Embryonic facial prominence (tissue), 1 donor: ENCODE measurements around the gene KLHL29.

Source experiments
- DNase-seq: peaks from one replicate; pipeline ENCODE4 v3.0.0-alpha.2; 2016; ENCODE audit errors: extremely low spot score

Gene KLHL29

GRCh38 chr2:23694058-23695045, 309.4 kb downstream of the KLHL29 start:
- no peak for DNase-seq

- DNase-seq, result no peak
Observed at GRCh38 chr2:23695214-23695889, 310.4 kb downstream of the KLHL29 start.

- DNase-seq, result no peak
Observed at GRCh38 chr2:23695890-23696751, 311.1 kb downstream of the KLHL29 start.

- no peak for DNase-seq
Observed at GRCh38 chr2:23696752-23697045, 311.7 kb downstream of the KLHL29 start.

- no peak for DNase-seq
Observed at GRCh38 chr2:23697256-23698075, 312.5 kb downstream of the KLHL29 start.

- DNase-seq, result no peak
Observed at GRCh38 chr2:23698116-23698693, 313.2 kb downstream of the KLHL29 start.

GRCh38 chr2:23698721-23699579, 314.0 kb downstream of the KLHL29 start:
- no peak for DNase-seq

GRCh38 chr2:23699580-23699925, 314.6 kb downstream of the KLHL29 start:
- DNase-seq, result no peak

GRCh38 chr2:23700627-23701026, 315.6 kb downstream of the KLHL29 start:
- no peak for DNase-seq

- no peak for DNase-seq
Observed at GRCh38 chr2:23703037-23703582, 318.1 kb downstream of the KLHL29 start.

- no peak for DNase-seq
Observed at GRCh38 chr2:23703583-23704385, 318.8 kb downstream of the KLHL29 start.

GRCh38 chr2:23705771-23706612, 321.0 kb downstream of the KLHL29 start:
- DNase-seq, result no peak

- DNase-seq, result no peak
Observed at GRCh38 chr2:23706613-23707078, 321.7 kb downstream of the KLHL29 start.

GRCh38 chr2:23707096-23707495, 322.1 kb downstream of the KLHL29 start:
- DNase-seq, result no peak

- DNase-seq, result no peak
Observed at GRCh38 chr2:23708771-23709170, 323.8 kb downstream of the KLHL29 start.

- no peak for DNase-seq
Observed at GRCh38 chr2:23709311-23709710, 324.3 kb downstream of the KLHL29 start.

- no peak for DNase-seq
Observed at GRCh38 chr2:23711979-23712755, 327.2 kb downstream of the KLHL29 start.
